ENCODE data around the gene OR6K3.

The OR6K3 gene

DNA sequence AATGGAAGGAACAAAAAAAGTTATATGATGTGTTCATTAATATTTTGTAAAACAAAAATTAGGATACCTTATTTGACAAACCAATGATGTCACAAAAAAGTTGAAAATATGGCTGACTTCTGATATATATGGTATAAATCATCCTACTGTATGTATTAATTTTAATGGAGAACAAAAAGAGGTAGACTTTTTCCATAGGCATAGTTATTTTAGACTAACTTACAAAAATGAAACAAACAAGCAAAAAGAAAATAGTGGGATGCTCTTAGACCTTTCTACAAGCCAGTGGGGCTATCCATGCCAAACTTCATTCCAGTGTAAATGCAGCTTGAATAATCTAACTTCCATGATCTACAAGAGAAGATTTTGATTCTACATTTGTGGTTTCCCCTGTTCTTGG lies 33.5 kb downstream of the OR6K3 start:
- no peak for DNase-seq (ENCODE audit: low read depth, low spot score)

- no peak for DNase-seq (ENCODE audit: low read depth, low spot score)
These were observed 34.2 kb downstream of the OR6K3 start, which contains the start of gene SPTA1 for GRCh38 chr1:158686111-158687009. Gene SPTA1 (minus strand): TSS chr1:158686715. CDS start chr1:158686517, 198 bp downstream.

DNA sequence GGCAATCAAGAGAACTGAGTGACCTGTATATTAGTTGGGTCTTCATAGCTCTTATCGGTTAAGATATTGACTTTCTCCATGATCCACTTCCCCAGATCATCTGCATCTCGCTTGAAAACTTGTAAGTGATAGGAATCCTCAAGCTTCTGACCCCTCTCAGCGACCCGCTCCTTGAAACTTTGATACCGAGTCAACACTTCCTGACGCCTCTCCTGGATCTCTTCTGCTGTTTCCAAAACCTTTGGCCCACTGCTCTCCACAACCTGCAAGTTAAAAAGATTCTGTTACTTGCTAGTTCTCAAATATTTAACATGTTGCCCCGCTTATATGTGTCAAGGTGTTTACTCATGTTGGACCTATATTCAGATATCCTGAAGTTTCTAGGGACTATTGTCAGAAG lies 35.4 kb downstream of the OR6K3 start:
- no peak for DNase-seq (ENCODE audit: low read depth, low spot score)

- no peak for DNase-seq (ENCODE audit: low read depth, low spot score)
These were observed 38.9 kb downstream of the OR6K3 start for GRCh38 chr1:158681606-158682005.

DNA sequence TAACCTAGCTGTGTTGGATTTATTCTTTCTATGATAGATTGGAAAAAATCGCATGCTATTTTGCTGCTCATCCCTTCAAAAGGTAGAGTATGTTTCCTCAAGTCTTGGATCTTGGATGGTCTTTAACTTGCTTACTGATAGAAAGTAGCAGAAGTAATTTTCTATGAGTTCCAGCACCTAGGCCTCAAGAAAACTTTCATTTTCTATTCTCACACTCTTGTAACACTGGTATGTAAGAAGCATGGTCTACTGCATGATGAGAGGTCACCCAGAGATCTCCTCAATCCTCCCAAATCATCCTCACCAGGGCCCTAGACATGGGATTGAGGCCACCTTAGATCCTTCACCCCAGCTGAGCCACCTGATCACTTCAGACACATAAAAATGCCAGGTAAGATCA lies 41.2 kb downstream of the OR6K3 start:
- DNase-seq (ENCODE audit: low read depth, low spot score) = no peak

GRCh38 chr1:158675563-158676323 lies 44.8 kb downstream of the OR6K3 start:
- no peak for DNase-seq (ENCODE audit: low read depth, low spot score)

DNA sequence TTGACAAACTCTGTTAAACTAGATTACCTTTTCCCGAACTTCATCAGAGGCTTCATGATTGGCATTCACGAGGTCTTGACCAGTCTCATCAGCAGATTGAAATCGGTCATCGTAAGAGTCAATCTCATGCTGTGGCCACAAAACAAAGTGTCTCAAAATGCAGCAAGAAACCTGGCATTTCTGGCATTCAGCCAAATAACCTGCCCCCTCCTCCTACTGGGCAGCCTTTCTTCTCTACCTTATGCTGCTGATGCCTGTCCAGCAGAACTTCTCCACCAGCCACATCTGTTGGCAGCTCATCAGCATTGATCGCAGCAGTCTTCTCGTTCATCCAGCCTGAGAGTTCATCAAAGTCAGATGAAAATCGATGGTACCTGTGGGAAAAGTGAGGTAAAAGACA lies 46.2 kb downstream of the OR6K3 start:
- DNase-seq (ENCODE audit: low read depth, low spot score) = no peak

Measured in brain pericyte (primary cell).